ENCODE data around the gene EPHA2.

DNA sequence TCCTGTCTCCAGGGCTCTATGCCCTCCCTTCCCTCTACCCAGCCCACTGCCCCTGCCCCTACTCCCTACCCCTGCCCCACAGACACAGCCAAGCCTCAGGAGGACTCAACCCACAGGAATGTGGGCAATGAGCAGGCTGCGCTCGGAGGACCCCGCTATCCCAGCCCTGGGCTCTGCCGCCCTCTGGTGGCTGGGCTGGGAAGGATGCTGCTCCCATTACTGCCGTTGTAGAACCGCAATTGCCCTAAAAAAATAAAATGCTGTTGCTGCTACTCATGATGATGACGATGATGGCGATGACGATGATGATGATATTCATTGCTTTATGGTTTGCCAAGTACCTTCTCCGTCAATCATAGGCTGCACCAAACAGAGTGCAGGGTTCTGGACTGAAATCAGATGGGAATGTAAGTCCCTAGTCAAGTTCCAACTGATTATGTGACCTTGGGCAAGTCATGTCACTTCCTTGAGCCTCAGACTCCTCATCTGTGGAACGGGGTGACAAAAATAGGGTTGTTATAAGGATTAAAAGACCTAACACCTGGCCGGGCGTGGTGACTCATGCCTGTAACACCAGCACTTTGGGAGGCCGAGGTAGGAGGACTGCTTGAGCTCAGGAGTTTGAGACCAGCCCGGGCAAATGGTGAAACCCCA lies 32.0 kb upstream of the EPHA2 start:
- TF ChIP-seq, protein P1, sequence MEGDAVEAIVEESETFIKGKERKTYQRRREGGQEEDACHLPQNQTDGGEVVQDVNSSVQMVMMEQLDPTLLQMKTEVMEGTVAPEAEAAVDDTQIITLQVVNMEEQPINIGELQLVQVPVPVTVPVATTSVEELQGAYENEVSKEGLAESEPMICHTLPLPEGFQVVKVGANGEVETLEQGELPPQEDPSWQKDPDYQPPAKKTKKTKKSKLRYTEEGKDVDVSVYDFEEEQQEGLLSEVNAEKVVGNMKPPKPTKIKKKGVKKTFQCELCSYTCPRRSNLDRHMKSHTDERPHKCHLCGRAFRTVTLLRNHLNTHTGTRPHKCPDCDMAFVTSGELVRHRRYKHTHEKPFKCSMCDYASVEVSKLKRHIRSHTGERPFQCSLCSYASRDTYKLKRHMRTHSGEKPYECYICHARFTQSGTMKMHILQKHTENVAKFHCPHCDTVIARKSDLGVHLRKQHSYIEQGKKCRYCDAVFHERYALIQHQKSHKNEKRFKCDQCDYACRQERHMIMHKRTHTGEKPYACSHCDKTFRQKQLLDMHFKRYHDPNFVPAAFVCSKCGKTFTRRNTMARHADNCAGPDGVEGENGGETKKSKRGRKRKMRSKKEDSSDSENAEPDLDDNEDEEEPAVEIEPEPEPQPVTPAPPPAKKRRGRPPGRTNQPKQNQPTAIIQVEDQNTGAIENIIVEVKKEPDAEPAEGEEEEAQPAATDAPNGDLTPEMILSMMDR (IDR thresholded peaks at IDR 0.05): peak in 5 of 7 experiments; percentile 89 to 99 (median 98)
- TF ChIP-seq POLR2A (IDR thresholded peaks at IDR 0.05): no peak
